NCI-H774 (cell line): ENCODE data around the gene ERFL.
A peak's percentile ranks its signal among the peaks of the same experiment; 100 is the strongest.
"Not testable (repeated sequence)": the region's sequence is repeated elsewhere in the genome, so short reads cannot be mapped to it uniquely, and the experiment has no call there.

ENCODE experiments used
- DNase-seq: peaks from one replicate; lab custom pipeline; 2025; lab: John Stamatoyannopoulos, UW

ERFL gene

DNA sequence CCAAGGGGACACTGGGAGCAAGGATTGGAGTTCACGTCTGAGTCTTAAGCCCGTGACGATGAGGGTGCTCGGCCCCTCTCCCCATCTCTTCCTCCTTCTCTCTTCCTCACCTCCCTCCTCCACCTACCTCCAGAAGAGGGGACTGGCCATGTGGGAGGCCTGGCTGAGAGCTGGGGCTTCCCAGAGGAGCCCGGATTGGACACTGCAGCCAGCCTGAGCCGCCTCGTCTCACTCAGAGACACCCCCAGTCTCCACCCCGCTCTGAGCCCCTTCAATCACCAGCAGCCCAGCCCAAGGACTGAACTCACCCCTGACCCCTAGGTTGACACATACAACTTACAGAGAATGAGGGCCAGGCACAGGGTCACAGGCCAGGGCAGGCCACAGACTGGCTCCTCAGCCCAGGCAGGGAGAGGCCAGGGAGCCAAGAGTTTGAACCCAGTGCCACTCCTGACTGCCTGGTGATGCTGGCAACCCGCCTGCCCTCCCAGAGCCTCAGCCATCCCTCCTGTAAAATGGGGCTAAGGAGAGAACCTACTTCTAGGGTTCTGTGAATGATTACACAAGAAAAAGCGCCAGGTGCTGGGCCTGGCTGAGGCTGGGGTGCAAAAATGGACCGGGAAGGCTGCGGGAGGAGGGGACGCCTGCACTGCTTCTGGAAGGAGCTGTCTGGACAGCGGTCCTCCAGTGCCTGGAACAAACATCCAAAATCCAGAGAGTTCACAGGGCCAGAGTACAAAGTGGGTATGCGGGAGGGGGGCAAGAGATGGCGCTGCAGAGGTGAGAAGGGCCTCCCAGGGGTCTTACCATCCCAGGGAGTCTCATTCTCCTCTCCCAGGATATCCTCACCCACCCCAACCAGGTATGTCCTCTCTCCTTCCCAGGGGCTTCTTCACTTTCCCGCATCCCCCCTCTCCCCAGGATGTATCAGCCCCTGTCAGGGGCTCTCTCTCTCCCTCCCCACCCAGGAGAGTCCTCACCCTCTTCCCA lies 50.0 kb downstream of the ERFL start:
- no peak for DNase-seq

DNA sequence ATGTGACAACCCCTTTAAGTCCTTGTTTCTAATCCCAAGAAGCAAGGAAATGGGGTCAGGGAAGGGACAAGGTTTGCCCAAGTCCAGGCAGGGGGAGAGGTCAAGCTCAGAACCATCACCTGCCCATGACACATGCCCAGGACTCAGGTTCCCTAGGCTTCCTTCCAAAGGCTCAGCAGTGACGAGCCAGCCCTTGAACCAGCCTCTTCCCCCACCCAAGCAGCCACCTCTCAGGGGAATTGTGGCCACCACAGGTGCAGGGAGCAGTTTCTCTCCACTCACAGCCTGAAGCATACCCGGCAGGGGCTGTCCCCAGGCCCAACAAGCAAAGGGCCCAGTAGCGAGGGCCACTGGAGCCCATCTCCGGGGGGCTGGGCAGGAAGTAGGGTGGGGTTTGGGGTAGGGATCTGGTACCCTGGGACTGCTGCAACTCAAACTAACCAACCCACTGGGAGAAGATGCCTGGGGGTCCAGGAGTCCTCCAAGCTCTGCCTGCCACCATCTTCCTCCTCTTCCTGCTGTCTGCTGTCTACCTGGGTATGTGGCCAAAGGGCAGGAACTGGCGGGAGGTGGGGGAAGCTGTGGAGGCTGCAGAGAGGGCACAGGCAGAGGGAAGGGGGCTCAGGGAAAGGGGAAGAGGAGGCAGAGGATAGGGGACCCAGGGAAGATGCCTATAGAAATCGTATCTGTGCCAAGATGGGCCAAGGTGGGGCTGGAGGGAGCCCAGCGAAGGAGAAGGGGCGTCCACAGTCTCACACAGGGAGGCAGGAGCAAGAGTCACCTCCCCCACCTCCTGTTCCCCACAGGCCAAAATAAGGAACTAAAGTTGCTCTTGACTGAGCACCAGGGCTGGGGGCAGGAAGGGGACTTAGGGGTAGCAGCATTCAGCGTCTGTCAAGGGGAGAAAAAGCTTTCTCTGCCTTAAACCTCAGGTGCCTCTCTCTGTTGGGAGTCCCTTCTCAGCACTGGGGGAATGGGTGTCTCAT lies 51.1 kb downstream of the ERFL start, which contains the start of gene CD79A:
Gene CD79A (plus strand): TSS at position 433 of the 986 bp plus-strand sequence. CDS start 26 bp downstream, at position 459.
- DNase-seq: no peak

DNA sequence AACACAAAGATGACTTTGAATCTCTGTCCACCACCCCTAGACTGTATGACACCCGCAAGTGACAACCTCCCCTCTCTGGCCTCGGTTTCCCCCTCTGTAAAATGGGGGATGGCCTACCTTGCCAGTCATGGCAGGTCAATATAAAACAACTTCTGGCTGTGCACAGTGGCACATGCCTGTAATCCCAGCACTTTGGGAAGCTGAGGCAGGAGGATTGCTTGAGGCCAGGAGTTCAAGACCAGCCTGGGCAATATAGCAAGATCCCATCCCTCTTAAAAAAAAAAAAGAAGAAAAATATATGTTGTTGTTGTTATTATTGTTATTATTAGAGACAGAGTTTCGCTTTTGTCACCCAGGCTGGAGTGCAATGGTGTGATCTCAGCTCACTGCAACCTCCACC lies 52.3 kb downstream of the ERFL start:
- DNase-seq: not testable (repeated sequence)

DNA sequence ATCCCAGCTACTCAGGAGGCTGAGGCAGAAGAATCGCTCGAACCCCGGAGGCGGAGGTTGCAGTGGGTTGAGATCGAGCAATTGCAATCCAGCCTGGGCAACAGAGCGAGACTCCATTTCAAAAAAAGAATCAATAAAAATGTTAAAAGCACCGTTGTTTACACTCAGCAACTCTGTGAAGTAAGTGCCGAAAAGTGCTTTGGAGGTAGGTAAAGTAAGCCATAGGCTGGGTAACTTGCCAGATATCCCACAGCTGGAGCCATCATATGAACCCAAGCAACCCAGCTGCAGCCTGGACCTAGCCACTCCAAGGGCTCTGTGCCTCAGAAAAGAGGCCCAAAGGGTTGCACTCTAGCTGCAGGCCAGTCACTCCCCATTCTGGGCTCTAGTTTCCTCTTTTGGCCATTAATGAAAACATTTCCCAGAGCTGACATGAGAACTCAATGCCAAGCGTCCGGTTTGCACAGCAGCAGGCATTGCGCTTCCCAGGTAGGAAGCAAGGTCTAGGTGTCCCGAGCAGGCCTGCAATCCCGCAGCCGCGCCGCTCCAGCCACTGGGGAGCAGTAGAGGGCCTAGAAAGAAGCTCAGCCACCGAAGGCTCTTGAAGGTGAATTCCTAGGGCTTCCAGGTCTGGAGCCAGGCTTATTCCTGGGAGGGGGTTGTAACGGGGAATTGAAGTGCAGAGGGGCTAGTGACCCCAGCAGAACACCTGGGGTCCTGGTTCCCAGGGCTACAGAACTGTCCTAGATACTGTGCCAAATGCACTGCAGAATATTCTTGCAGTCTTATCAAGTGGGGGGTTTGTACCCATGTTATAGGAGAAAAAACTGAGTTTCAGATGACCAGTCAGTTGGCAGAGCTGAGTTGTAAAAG lies 55.2 kb downstream of the ERFL start:
- DNase-seq: peak; percentile 44

DNA sequence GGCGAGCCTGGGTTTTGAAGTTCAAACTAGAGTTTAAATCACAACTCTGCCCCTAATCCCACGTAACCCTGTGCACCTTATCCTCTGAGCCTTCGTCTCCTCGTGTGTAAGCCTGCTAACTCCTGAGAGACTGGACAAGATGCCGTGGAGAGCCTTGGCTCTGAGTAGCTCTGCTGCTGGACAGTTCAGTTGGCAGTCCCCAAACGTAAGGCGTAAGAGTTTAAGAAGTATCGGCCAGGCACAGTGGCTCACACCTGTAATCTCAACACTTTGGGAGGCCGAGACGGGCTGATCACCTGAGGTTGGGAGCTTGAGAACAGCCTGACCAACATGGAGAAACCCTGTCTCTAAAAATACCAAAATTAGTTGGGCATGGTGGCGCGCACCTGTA lies 55.9 kb downstream of the ERFL start:
- no peak for DNase-seq

DNA sequence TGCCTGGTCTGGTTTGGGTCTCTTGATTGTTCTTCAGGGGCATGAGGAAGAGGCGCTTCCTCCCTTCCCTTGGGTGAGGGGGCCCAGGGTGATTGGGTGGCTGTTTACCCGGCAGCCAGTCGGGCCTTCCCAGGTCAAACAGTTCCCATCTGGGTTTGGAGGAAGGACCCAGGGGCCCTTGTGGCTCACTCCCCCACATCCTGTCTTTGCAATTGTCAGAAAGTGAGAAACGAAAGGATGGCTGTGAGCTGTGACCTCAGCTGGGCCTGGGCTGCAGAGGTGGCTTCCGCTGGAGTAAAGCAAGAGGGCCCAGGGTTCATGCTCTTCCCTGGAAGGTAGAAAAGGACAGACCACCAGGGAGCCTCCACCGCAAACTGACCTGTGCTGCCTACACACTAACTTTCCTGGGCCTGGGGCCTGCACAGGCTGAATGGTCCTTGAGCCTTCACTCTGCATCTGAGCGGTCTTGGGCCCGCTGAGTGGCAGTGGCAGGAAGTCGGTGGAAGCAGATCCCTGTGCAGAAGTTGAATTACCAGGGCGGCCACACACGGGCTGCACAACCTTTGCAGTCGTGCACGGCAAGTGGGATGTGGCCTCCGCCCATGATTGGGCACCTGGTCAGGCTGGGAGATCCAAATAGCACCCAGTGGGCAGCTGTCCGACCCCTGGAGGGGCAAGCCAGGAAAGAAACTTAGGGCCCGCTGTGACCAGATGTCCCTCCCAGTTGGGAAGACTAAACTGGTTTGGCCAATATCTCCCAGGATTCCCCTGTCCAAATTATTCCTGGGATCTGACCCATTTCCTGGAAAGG lies 56.5 kb downstream of the ERFL start:
- DNase-seq: no peak

DNA sequence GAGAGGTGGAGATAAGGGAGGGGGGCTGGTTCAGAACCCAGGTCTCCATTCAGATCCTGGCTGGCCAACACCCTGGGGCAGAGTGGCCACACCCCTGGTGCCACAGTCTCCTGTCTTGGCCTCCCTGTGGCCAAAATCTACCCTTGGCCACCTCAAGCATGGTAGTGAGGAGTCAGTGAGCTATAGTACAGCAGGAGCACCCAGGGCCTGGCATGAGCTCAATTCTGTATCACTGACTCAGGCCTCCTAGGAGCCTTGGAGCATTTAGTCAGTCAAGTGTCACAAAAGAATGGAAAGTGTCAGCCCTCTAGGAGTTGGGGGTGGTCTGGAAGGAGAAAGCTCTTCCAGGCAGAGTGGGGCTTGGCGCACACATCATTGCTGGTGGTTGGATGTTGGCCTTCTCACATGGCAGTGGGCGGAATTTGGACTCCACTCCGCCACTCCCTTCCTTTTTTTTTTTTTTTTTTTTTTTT lies 57.8 kb downstream of the ERFL start:
- DNase-seq: no peak

DNA sequence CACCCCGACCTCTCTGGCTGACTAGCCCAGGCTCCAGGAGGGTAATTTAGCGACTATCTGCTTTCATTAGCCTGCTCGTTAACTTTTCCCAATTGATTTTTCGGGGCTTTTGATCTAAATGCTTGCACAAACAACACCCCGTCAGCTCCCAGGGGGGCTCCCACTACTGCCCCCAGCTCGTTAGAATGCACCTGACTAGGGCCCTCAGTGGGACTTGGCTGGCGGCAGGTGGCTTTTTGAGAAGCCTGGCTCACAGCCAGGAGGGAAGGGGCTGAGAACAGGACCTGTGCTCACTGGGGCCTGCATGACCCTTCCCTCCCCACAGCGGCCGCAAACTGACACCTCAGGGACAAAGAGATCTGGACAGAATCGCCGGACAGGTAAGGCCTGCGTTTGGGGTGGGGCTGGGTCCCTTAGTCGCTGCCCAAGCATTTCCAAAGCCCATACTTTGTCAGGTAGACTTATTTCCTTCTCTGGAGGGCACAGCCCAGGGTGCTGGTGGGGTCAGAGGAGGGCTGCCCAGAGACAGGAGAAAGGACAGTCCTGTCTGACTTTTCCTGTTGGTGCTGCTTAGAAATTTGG lies 58.8 kb downstream of the ERFL start:
- DNase-seq: no peak

DNA sequence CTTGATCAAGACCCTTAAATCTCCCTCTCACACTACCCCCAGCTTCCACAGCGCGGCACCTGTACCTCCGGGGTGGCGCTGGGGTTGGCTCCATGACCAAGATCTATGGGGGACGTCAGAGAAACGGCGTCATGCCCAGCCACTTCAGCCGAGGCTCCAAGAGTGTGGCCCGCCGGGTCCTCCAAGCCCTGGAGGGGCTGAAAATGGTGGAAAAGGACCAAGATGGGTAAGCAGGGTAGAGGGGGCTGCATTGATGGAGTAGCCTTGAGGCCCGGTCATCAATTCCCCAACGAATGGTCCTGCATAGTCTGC lies 59.3 kb downstream of the ERFL start:
- no peak for DNase-seq

DNA sequence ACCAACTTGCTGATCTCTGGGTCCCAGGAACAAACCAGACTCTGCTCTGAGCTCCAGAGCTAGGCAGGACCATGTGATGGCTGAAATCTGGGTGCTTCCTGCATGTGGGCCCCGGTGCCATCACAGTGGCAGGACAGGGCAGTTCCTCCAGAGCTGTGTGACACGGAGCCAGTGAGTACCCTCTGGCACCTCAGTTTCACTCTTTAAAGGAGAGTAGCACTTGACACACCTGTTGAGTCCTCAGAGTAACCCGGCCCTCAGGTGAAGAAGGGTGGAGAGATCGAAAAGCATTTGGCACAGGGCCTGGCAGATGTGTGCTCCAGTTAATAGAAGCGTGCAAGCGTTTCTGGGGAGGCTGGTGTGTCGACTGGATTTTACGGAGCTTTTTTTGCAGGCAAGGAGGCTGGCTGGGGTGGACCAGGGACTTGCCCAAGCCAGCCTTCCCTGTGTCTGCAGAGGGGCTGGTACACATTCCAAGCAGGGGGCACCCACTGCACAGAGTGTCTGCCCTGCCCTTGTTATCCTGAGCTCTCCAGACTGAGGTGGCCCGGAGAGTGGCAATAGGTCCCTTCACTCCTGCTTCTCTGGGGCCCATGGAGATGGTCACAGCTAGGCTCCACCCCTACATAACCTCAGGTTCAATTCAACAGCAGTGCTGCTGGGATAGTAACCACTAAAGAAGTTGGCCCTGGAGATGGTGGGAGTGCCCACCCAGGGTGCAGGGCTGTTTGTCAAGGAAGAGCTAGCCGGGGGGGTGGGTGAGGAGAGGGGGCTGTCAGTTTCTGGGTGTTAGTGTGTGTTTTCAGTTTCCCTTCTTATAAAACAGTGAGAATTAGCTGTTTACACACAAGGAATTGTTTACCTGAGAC lies 59.9 kb downstream of the ERFL start:
- no peak for DNase-seq

DNA sequence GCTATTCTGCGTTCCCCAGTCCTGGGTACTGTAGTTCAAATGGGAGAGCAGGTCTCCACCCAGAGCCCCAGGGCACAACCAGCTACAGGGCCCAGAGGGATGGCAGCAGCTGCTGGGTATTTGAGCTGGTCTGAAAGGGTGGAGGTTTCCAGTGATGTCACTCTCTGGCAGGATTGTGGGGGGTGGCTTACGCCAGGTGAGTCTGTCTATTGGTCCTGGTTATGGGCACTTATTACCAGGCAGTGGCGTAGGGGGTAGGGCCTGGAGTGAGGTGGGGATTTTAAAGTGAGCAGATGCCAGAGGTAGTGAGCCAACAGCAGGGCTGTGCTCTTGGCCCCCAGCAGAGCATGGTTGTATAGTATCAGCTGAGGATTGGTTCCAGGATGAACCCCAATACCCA lies 62.0 kb downstream of the ERFL start:
- no peak for DNase-seq

DNA sequence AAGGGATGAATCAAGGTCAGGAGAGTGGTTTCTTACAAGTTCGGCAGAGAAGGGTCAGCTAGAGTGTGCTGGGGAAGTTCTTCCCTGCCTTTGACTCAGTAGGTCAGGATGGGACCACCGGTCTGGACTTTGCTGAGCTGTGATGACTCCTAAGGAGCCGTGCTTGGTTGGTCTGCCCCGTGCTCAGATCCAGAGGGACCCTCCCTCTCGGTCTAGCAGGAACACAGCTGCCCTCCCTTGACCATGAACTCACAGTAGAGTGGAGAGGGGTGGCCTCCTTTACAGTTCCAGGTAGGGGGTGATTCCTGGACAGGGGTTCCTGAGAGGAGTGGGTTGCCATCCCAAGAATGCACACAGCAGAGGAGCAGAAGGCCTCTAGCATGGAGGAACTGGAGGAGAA lies 63.9 kb downstream of the ERFL start:
- DNase-seq: no peak

DNA sequence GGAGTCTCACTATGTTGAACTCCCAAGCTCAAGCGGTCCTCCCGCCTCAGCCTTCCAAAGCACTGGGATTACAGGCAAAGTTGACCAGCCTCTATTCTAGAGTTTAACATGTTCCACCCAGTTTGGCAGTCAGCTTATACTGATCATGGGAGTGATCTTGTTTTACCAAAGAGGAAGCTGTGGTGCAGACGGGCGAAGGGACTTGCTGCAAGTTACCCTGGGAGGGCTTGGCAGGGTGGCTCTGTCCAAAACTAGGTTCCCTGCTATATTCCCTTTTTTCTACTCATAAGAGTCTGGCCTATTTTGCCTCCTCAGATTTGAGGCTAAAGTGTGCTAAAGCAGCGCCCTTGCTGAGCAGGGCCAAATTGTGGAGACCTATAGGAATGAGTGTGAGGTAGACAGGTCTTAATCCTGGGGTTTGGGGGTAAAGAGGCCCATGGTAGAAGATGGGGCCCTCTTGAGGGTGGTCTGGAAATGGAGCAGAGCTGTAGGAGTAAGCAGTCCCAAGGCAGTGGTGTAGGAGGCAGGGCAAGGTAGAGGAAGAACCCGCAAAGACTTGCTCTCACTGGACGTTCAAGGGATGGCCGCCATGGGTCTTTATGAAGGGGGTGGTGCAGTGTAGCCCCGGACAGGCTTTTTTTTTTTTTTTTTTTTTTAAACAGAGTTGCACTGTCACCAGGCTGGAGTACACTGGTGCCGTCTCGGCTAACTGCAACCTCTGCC lies 64.9 kb downstream of the ERFL start:
- no peak for DNase-seq

DNA sequence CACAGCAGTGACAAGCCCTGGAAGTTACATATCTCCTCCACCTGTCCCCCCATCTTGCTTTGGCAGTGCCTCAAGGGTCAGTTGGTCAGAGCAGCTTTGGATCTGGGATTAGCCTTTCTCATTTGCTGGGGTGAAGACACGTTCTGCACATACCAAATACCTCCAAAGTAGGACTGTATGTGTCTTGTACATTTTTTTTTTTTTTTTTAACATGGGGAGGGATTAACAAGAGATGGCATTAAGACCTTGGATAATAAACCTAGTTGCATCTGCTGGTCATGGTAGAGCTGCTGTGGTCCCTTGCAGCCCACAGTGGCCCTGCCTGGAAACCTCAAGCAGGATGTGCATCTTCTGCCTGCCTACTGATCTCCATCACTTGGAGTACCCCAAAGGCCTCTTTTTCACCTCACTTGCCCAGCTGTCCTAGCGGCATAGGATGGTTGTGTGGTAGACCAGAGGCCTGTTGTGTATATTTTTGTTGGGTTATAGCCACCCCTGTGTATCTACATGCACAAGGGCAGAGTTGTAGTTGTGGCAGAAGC lies 65.7 kb downstream of the ERFL start:
- no peak for DNase-seq

DNA sequence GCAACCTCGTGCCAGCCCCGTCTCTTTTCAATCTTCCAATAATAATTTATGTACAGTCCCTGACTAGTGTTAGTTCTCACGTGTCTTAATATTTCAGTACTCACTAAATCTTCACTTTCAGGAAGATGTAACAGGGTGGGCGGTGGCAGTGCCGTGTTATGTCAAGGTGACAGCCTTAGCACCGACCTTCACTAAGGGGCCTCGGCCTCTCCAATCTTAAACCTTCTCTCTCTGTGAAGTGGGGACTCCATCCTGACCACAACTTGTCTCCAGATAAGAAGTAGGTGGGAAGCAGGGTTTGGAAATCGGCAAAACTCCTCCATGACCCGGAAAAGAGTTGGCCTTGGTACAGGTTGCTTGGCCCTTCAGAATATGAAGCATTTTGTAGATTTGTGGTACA lies 66.4 kb downstream of the ERFL start:
- no peak for DNase-seq

DNA sequence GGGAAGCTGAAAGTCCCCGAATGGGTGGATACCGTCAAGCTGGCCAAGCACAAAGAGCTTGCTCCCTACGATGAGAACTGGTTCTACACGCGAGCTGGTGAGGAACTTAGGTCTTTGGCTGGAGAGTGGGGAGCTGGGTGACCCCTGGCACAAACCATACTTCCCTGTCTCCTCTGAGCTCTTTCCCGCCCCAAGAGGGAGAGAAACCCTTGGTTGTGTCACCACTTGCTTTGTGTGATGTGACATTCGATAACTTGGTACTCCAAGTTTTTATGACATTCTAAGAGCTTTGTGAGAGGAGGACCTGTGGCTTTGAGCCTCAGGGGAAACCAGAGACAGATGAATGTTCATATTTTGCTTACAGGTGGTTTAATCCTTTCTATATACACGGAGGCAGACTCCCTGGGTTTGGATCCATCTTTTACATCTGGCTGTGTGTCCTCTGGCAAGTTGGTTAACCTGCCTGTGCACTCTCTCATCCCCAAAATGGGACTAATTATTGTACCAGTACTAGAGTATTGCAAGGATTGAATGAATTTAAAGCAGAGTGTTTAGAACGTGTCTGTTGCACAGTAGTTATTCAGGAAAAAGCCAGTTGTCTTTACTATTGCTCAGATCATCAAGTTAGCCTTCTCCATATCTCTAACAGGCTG lies 67.0 kb downstream of the ERFL start:
- no peak for DNase-seq

DNA sequence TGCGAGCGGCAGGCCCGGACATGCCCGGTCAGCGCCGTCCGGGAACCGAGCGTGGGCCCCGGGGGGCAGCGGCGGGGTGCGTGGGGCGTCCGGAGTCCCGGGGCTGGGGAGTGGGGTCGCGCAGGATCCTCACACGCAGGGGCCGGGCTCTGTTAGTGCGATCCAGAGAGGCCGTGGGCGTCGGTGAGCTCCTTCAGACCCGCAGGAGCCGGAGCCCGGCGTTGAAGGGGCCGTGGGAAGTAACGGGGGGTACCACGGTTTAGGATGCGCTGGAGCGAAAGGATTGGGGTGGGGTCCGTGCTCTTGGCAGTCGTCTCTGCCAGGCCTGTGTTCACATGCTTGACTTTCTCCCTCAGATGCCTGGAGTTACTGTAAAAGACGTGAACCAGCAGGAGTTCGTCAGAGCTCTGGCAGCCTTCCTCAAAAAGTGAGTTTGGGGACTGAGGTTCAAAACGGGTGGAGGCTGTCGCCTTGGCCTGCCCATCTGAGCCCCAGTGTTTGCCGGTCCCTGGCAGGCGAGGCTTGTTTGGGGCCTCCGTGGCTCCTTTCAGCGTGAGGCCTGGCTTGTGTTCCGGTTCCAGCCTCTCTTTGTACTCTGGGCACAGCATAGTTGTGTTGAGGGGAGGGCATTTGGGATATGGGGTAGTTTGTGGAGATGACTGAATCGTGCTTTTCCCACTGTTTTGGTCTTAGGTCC lies 67.7 kb downstream of the ERFL start:
- DNase-seq: no peak
